Kidney (tissue), 14 donors: ENCODE data around the gene NEGR1. TPM values are rescaled to one million over a fixed set of nuclear protein-coding genes. Genes with fewer than 3 reads are reported as not detected.

ENCODE experiments used
- DNase-seq, 5 donors: peaks; one replicate each; pipeline ENCODE4 v3.0.0-alpha.2; 2013 to 2020
- FAIRE-seq: peaks from 2 replicates; lab custom pipeline; 2012; peaks lifted over from hg19 to GRCh38; lab: Jason Lieb, UNC
- H3K27ac ChIP-seq, 2 donors: one replicate each; pipeline ENCODE4 v1.7.0; 2013; ENCODE audit warnings: low read depth in 2 of 2, low read length in 2 of 2, inconsistent platforms in 1 of 2
- H3K27me3 ChIP-seq: one replicate; pipeline ENCODE4 v1.7.1; 2013; ENCODE audit warnings: low read length, inconsistent platforms; ENCODE audit not compliant: control insufficient read depth, insufficient read depth
- H3K36me3 ChIP-seq, 3 donors: one replicate each; pipeline versions ENCODE4 v1.7.0 to v1.7.1; 2013; ENCODE audit warnings: low read length in 3 of 3, control low read depth in 1 of 3, inconsistent platforms in 1 of 3; ENCODE audit not compliant: insufficient read depth in 3 of 3, control insufficient read depth in 2 of 3
- H3K4me1 ChIP-seq, 3 donors: one replicate each; pipeline versions ENCODE4 v1.7.0 to v1.7.1; 2013; ENCODE audit warnings: low read length in 3 of 3, inconsistent platforms in 1 of 3, low read depth in 1 of 3; ENCODE audit not compliant: control insufficient read depth in 2 of 3, insufficient read depth in 2 of 3
- H3K4me3 ChIP-seq, 3 donors: one replicate each; pipeline versions ENCODE4 v1.7.0 to v1.8.1; 2013; ENCODE audit warnings: low read length in 3 of 3, control low read depth in 1 of 3, inconsistent platforms in 1 of 3
- H3K9ac ChIP-seq, 3 donors: one replicate each; pipeline versions ENCODE4 v1.7.0 to v1.7.1; 2013; ENCODE audit warnings: low read length in 3 of 3, control low read depth in 1 of 3, inconsistent platforms in 1 of 3
- H3K9me3 ChIP-seq, 3 donors: one replicate each; pipeline versions ENCODE4 v1.7.0 to v1.7.1; 2013; ENCODE audit warnings: low read length in 3 of 3, control low read depth in 1 of 3, inconsistent platforms in 1 of 3; ENCODE audit not compliant: control insufficient read depth in 2 of 3, insufficient read depth in 1 of 3
- intact Hi-C: fragments of 100-400 bp; cut with DNase I; formaldehyde crosslinking; loops from one replicate; pipeline ENCODE4 v1.11.1; 2022
- polyA plus RNA-seq: library from polyadenylated mRNA; stranded (reverse); fragments of 350-450 nt; fragmentation: Illumina TruSeq; extraction: RNeasy Lipid Tissue Mini Kit (QIAGEN cat#74804); gene quantifications from one replicate; pipeline ENCODE4 v1.2.3, GENCODE V29; 2014; ENCODE audit warnings: low read depth, low replicate concordance; ENCODE audit not compliant: insufficient read depth
- total RNA-seq: library from RNA; stranded (reverse); fragmentation: NEBNext Ultra II Directional; extraction: Animal tissue kit (Norgen Biotek cat#: 25700); gene quantifications from one replicate; pipeline ENCODE4 v1.2.1, GENCODE V29; 2021
- TF ChIP-seq, protein P1 (sequence below): IDR thresholded peaks from 3 replicates; pipeline ENCODE4 v1.5.1; 2012; ENCODE audit warnings: mild to moderate bottlenecking, moderate library complexity, borderline replicate concordance; ENCODE audit not compliant: insufficient read depth; ENCODE audit errors: extremely low read depth
- donor health status: control.
- donor health status: control.
- donor health status: control.
- donor health status: control.
- donor health status: control.
- donor health status: DM: yes; HTN: yes; CAD: no.
- donor health status: Normal renal cell carcinoma (clear cell type).

Gene NEGR1
- total and polyA plus RNA-seq, 2 donors from 2014 or later = 3.0 to 10.2 TPM

DNA sequence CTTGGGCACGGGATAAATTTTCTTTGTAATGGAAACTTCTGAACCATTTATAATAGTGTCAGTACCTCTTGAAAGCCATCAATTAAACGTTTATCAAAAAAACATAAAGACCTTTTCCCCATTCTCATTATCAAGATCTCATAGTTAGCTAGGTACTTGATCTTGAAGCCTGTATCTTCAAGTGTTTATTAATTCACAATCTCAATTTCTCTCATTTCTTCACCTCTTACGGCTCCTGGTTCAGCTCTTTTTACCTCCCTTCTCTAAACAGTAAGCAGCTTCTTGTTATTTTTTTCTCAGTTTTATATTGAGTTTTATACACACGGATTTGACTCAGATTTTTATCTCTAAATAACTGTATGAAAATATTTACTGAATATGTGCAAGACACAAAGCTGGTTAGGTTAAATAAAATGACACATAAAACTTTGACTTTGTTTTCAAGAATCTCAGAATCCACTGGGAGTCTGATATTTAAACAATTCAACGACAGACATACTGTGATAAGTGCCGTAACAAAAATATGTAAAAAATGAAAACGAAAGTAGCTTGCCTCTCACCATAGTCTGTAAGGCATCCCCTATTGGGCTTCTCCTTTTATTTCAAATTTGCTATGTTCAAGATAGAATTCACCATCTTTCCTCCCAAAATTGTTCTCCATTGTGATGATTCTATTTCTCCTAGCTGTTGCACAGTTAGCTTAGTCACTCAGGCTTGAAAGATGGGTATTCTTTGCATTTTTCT, 789.9 kb downstream of the NEGR1 start:
- no peak overlapping the region for H3K27ac ChIP-seq
- FAIRE-seq (no peak), DNase-seq (no peak)
- no peaks in the 10 kb centered on the region for H3K9me3 ChIP-seq
- no peaks in the 10 kb centered on the region for H3K27me3 ChIP-seq
- intact Hi-C loops = no loop called here
- no peaks in the 10 kb centered on the region for H3K36me3 ChIP-seq
- H3K4me3 ChIP-seq = no peak overlapping the region
- no peaks in the 10 kb centered on the region for H3K4me1 ChIP-seq
- H3K9ac ChIP-seq = no peak overlapping the region
- TF ChIP-seq, protein P1, sequence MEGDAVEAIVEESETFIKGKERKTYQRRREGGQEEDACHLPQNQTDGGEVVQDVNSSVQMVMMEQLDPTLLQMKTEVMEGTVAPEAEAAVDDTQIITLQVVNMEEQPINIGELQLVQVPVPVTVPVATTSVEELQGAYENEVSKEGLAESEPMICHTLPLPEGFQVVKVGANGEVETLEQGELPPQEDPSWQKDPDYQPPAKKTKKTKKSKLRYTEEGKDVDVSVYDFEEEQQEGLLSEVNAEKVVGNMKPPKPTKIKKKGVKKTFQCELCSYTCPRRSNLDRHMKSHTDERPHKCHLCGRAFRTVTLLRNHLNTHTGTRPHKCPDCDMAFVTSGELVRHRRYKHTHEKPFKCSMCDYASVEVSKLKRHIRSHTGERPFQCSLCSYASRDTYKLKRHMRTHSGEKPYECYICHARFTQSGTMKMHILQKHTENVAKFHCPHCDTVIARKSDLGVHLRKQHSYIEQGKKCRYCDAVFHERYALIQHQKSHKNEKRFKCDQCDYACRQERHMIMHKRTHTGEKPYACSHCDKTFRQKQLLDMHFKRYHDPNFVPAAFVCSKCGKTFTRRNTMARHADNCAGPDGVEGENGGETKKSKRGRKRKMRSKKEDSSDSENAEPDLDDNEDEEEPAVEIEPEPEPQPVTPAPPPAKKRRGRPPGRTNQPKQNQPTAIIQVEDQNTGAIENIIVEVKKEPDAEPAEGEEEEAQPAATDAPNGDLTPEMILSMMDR = no peak

DNA sequence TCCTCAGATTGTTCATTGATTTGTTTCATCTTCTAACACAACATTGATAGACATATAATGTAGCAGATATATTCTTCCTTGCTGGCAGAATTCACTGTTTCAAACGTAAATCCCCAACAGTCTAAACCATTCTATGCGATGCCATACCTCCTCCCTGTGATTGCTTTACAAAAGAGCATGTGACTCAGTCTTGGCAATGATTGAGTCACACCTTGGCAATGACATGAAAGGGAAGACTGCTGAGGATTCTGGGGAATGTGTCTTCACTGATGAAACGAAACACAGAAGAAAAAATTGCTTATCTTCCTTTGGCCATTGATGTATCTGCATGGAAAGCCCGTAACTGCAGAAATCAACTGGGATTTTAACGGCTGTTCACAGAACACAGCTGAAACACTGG, 791.9 kb downstream of the NEGR1 start:
- TF ChIP-seq, protein P1 = no peak
- Histone ChIP-seq H3K27me3 (no peaks in the 10 kb centered on the region), H3K9ac (no peak overlapping the region), H3K4me3 (no peak overlapping the region), H3K9me3 (no peaks in the 10 kb centered on the region), H3K4me1 (no peaks in the 10 kb centered on the region), H3K36me3 (no peaks in the 10 kb centered on the region), H3K27ac (no peak overlapping the region)
- intact Hi-C loops = no loop called here
- DNase-seq (no peak), FAIRE-seq (no peak)

DNA sequence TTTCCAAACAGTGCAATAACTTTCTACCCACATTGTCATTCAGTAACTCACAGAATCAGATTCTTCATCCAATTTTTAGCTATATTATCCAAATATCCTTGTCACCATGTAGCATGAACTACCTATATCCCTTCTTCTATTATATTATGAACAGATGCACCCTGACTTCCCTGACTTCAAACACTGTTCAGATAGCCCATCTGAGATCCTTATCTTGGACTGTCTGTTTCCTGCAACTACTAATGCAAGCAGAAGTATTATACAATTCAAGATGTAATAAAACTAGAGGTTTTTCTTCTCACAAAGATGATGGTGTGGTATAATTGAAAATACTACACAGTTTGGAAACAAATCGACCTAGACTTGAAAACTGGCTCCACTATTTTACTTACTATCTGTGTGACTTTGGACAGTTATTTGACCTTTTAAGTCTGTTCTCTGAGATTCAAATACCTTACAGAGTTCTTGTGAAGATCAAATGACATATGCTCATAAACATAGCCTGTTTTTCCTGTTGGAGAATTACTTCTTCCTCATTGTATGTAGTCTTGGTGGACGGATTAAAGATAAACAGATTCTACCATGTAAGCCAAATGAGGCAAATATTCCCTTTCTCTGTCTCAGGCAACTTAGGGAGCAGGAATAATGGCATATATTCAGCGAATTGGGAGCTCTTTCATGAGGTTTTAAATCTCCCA, 793.6 kb downstream of the NEGR1 start:
- Histone ChIP-seq H3K9ac (no peak overlapping the region), H3K27ac (no peak overlapping the region), H3K9me3 (no peaks in the 10 kb centered on the region), H3K4me3 (no peak overlapping the region), H3K4me1 (no peaks in the 10 kb centered on the region), H3K27me3 (no peaks in the 10 kb centered on the region), H3K36me3 (no peaks in the 10 kb centered on the region)
- TF ChIP-seq, protein P1 = no peak
- FAIRE-seq (no peak), DNase-seq (no peak)
- intact Hi-C loops = no loop called here
